ENCODE results near the gene LYZ.

LYZ gene

GRCh38 chr12:69389831-69390230, 41.6 kb downstream of the LYZ start:
- no peak for DNase-seq

- no peak for DNase-seq
Observed at GRCh38 chr12:69392179-69392928, 44.2 kb downstream of the LYZ start.

- no peak for DNase-seq
Observed at GRCh38 chr12:69396041-69396440, 47.9 kb downstream of the LYZ start.

- no peak for DNase-seq
Observed at GRCh38 chr12:69396963-69397362, 48.8 kb downstream of the LYZ start.

- DNase-seq = no peak
Observed at GRCh38 chr12:69397978-69398377, 49.8 kb downstream of the LYZ start.

- no peak for DNase-seq
Observed at GRCh38 chr12:69401940-69402339, 53.8 kb downstream of the LYZ start.
